Thoracic aorta (tissue), 2 donors: ENCODE results near the gene NR1H4. TPM values are rescaled to one million over a fixed set of nuclear protein-coding genes. Genes with fewer than 3 reads are reported as not detected.

Experiments used
- ATAC-seq: fragments of 150-250 bp; one replicate; pipeline ENCODE4 v1.8.0; 2017; ENCODE audit warnings: low read depth; ENCODE audit not compliant: insufficient number of reproducible peaks, low FRiP score
- DNase-seq: peaks from one replicate; pipeline ENCODE4 v3.0.0-alpha.2; 2020; ENCODE audit warnings: low spot score
- H3K27ac ChIP-seq, 2 donors: fragments of 200-600 bp; sonication (generic); 1 replicate in 1 of 2; 2 replicates in 1 of 2; pipeline ENCODE4 v1.5.1; 2016; ENCODE audit warnings: mild to moderate bottlenecking in 2 of 2, moderate library complexity in 2 of 2
- H3K27me3 ChIP-seq: fragments of 200-600 bp; sonication (generic); replicated peaks from 2 replicates; pipeline ENCODE4 v1.6.0; 2016; ENCODE audit warnings: mild to moderate bottlenecking; ENCODE audit not compliant: insufficient read depth
- H3K36me3 ChIP-seq: fragments of 200-600 bp; sonication (generic); one replicate; pipeline ENCODE4 v1.5.1; 2016
- H3K4me1 ChIP-seq, 2 donors: fragments of 200-600 bp; sonication (generic); 1 replicate in 1 of 2; 2 replicates in 1 of 2; pipeline versions ENCODE4 v1.5.1 to v1.6.0; 2016; ENCODE audit warnings: low read depth in 2 of 2, mild to moderate bottlenecking in 1 of 2; ENCODE audit not compliant: control insufficient read depth in 1 of 2
- H3K4me3 ChIP-seq: fragments of 200-600 bp; sonication (generic); 2 replicates; pipeline ENCODE4 v1.5.1; 2016; ENCODE audit warnings: mild to moderate bottlenecking
- H3K9me3 ChIP-seq: fragments of 200-600 bp; sonication (generic); 2 replicates; pipeline ENCODE4 v1.5.1; 2016
- total RNA-seq, 2 donors: library from RNA; depleted of rRNA; stranded (reverse); fragments of >200 nt; gene quantifications; one replicate each; pipeline versions ENCODE4 v1.1.0 to v1.2.3, GENCODE V29; 2016
- TF ChIP-seq, protein P1 (sequence below): fragments of 200-600 bp; sonication (generic); IDR thresholded peaks from one replicate; pipeline ENCODE4 v1.5.1; 2019; ENCODE audit warnings: antibody characterized with exemption

Gene NR1H4
- total RNA-seq, 2 donors from 2014 or later = 1.9 TPM; not detected in 1

DNA sequence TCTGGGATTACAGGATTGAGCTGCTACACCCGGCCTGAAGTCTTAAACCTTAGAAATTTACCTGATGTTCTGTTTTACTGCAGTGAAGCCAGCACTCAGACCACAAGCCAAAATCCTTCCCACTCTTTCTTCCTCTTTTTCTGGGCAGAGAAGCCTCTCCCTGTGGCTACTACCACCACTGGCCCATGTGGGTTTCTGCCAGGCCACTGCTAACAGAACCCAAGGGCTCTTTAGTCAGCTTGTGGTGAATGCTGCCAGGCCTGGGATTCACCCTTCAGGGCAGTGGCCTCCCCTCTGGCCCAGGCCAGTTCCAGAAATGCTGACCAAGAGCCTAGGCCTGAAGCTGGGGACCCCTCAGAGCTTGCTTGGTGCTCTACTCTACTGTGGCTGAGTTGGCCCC lies 135.1 kb downstream of the NR1H4 start:
- Histone ChIP-seq H3K4me3 (no peak overlapping the region), H3K27me3 (no peaks in the 10 kb centered on the region), H3K9me3 (no peaks in the 10 kb centered on the region), H3K4me1 (no peaks in the 10 kb centered on the region), H3K36me3 (no peaks in the 10 kb centered on the region), H3K27ac (no peak overlapping the region)
- DNase-seq (no peak), ATAC-seq (no peak)
- TF ChIP-seq, protein P1, sequence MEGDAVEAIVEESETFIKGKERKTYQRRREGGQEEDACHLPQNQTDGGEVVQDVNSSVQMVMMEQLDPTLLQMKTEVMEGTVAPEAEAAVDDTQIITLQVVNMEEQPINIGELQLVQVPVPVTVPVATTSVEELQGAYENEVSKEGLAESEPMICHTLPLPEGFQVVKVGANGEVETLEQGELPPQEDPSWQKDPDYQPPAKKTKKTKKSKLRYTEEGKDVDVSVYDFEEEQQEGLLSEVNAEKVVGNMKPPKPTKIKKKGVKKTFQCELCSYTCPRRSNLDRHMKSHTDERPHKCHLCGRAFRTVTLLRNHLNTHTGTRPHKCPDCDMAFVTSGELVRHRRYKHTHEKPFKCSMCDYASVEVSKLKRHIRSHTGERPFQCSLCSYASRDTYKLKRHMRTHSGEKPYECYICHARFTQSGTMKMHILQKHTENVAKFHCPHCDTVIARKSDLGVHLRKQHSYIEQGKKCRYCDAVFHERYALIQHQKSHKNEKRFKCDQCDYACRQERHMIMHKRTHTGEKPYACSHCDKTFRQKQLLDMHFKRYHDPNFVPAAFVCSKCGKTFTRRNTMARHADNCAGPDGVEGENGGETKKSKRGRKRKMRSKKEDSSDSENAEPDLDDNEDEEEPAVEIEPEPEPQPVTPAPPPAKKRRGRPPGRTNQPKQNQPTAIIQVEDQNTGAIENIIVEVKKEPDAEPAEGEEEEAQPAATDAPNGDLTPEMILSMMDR = no peak

GRCh38 chr12:100610666-100611430 lies 137.2 kb downstream of the NR1H4 start:
- DNase-seq (no peak), ATAC-seq (no peak)
- no peaks in the 10 kb centered on the region for H3K36me3 ChIP-seq
- H3K9me3 ChIP-seq = no peaks in the 10 kb centered on the region
- no peaks in the 10 kb centered on the region for H3K27me3 ChIP-seq
- H3K4me1 ChIP-seq = no peaks in the 10 kb centered on the region
- no peak overlapping the region for H3K4me3 ChIP-seq
- H3K27ac ChIP-seq = no peak overlapping the region
- TF ChIP-seq, protein P1 = no peak

DNA sequence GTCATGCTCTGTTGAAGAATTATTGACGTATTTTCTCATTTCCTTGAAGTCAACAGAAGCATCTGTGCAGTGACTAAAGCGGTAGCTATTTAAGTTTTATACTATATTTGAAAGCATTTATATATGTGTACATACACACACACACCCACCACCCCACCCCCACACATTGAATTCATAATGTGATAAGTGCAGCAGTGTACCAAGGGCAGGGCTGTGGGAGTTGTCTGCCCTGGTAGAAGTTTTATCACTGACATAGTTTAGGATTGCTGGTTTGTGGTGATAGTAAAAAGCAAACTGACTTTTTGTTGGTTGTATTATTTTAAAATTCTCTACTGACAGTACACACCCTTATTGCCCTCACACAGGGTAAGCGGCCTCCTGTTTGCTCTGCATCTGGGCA lies 138.9 kb downstream of the NR1H4 start:
- Histone ChIP-seq H3K9me3 (no peaks in the 10 kb centered on the region), H3K4me1 (no peaks in the 10 kb centered on the region)

More for the DNA sequence above, 138.9 kb downstream of the NR1H4 start:
- no peak for DNase-seq
- H3K4me3 ChIP-seq = no peak overlapping the region
- no peaks in the 10 kb centered on the region for H3K27me3 ChIP-seq
- H3K36me3 ChIP-seq = no peaks in the 10 kb centered on the region
- TF ChIP-seq, protein P1 = no peak
- ATAC-seq = no peak
- H3K27ac ChIP-seq = no peak overlapping the region

Other genes starting within 250 kb of the NR1H4 start
- not detected for gene DEPDC4, start 206.8 kb upstream of the NR1H4 start, total RNA-seq
- 10 to 100 TPM; 44.8 to 52.3 TPM for gene SCYL2, start 206.7 kb upstream of the NR1H4 start, total RNA-seq
- gene SLC17A8, start 116.8 kb upstream of the NR1H4 start, total RNA-seq = not detected
- 10 to 100 TPM in 1 of 2 donors, 1 to 10 TPM in 1; 9.3 to 12.8 TPM for gene GAS2L3, start 99.8 kb downstream of the NR1H4 start, total RNA-seq